ENCODE measurements around the gene HSD17B2.

DNA sequence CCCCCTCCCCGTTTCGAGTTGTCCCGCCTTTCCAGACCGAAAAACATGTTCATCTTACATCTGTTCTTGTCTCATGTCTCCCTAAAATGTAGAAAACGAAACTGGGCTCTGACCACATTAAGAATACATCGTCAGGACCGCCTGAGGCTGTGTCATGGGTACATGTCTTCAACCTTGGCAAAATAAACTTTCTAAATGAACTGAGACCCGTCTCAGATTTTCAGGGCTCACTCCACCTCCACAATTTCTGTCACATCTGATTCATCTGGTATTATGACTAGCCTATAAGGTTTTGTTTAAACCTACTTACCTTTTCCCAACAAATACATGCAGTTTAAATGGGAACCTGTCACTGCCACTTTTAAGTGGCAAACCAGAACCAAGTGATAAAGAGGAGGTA, 24.4 kb upstream of the HSD17B2 start:
- TF ChIP-seq, protein P1, sequence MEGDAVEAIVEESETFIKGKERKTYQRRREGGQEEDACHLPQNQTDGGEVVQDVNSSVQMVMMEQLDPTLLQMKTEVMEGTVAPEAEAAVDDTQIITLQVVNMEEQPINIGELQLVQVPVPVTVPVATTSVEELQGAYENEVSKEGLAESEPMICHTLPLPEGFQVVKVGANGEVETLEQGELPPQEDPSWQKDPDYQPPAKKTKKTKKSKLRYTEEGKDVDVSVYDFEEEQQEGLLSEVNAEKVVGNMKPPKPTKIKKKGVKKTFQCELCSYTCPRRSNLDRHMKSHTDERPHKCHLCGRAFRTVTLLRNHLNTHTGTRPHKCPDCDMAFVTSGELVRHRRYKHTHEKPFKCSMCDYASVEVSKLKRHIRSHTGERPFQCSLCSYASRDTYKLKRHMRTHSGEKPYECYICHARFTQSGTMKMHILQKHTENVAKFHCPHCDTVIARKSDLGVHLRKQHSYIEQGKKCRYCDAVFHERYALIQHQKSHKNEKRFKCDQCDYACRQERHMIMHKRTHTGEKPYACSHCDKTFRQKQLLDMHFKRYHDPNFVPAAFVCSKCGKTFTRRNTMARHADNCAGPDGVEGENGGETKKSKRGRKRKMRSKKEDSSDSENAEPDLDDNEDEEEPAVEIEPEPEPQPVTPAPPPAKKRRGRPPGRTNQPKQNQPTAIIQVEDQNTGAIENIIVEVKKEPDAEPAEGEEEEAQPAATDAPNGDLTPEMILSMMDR (IDR thresholded peaks at IDR 0.05; ENCODE audit: low read length), result no peak
- TF ChIP-seq EZH2 (IDR thresholded peaks at IDR 0.05; ENCODE audit: borderline replicate concordance, low read length), result no peak
